T-helper 2 cell treated with Interferon-gamma antibody and Interleukin-4, amounts not matched to agents 100 ng/mL and 5 ng/mL, for 36 hours (primary cell): ENCODE measurements around the gene SRSF9. TPM values are rescaled to one million over a fixed set of nuclear protein-coding genes. Genes with fewer than 3 reads are reported as not detected.
"Not testable (repeated sequence)": the region's sequence is repeated elsewhere in the genome, so short reads cannot be mapped to it uniquely, and the experiment has no call there.

Experiments
- intact Hi-C: fragments of 100-400 bp; cut with micrococcal nuclease; formaldehyde crosslinking; loops from one replicate; pipeline ENCODE4 v1.15.1; 2023
- total RNA-seq: library from RNA; stranded (reverse); gene quantifications from 2 replicates; pipeline ENCODE4 v1.2.3, GENCODE V29; 2022

SRSF9 gene
- total RNA-seq = 203 TPM in 2 replicates

GRCh38 chr12:120469450-120470149 is at the start of gene SRSF9:
Gene SRSF9 (minus strand): TSS chr12:120469748. CDS start chr12:120469609, 139 bp downstream.
- intact Hi-C loops = loop anchor here (1.0 to 5.0 kb wide), 7 partner anchors 15 to 218 kb away; partner anchors contain the start of genes COQ5, COX6A1 and MLEC

GRCh38 chr12:120519324-120519723 is 49.8 kb upstream of the SRSF9 start:
- intact Hi-C loops = not testable (repeated sequence)

GRCh38 chr12:120515496-120515895 is 45.9 kb upstream of the SRSF9 start:
- intact Hi-C loops = no loop called here

- intact Hi-C loops = no loop called here
Measured at GRCh38 chr12:120514002-120514401, 44.5 kb upstream of the SRSF9 start.

GRCh38 chr12:120508537-120508936 is 39.0 kb upstream of the SRSF9 start:
- intact Hi-C loops = no loop called here

- intact Hi-C loops = no loop called here
Measured at GRCh38 chr12:120504587-120504986, 35.0 kb upstream of the SRSF9 start.

- intact Hi-C loops = no loop called here
Measured at GRCh38 chr12:120500581-120500980, 31.0 kb upstream of the SRSF9 start.

- intact Hi-C loops = no loop called here
Measured at GRCh38 chr12:120498870-120499515, 29.4 kb upstream of the SRSF9 start.

GRCh38 chr12:120497524-120498150 is 28.1 kb upstream of the SRSF9 start:
- intact Hi-C loops = loop anchor here (2.0 kb wide), 3 partner anchors 31 to 173 kb away; partner anchors contain the start of genes COQ5 and COX6A1

GRCh38 chr12:120496413-120497340 is 27.1 kb upstream of the SRSF9 start:
- intact Hi-C loops = loop anchor here (2.0 kb wide), 3 partner anchors 32 to 172 kb away; partner anchors contain the start of genes COQ5 and COX6A1

GRCh38 chr12:120495731-120496412 is 26.3 kb upstream of the SRSF9 start, which contains the start of gene DYNLL1:
Gene DYNLL1 (plus strand): TSS chr12:120496113. CDS start chr12:120496422, 309 bp downstream.
- intact Hi-C loops = loop anchor here (1.0 to 2.0 kb wide), 4 partner anchors 27 to 171 kb away; partner anchors contain the start of genes COQ5, COX6A1 and SRSF9

GRCh38 chr12:120495186-120495730 is 25.7 kb upstream of the SRSF9 start:
- intact Hi-C loops = loop anchor here (1.0 kb wide), 1 partner anchor 26 kb away; the partner anchor contains the start of gene SRSF9

- intact Hi-C loops = no loop called here
Measured at GRCh38 chr12:120490833-120491512, 21.4 kb upstream of the SRSF9 start.

GRCh38 chr12:120490325-120490724 is 20.8 kb upstream of the SRSF9 start:
- intact Hi-C loops = no loop called here

- intact Hi-C loops = no loop called here
Measured at GRCh38 chr12:120489018-120489417, 19.5 kb upstream of the SRSF9 start.

- intact Hi-C loops = no loop called here
Measured at GRCh38 chr12:120488057-120488640, 18.6 kb upstream of the SRSF9 start.

GRCh38 chr12:120487552-120487951 is 18.0 kb upstream of the SRSF9 start:
- intact Hi-C loops = not testable (repeated sequence)

GRCh38 chr12:120485961-120486881 is 16.7 kb upstream of the SRSF9 start:
- intact Hi-C loops = no loop called here
